HG03060 (cell line): Measurements from ENCODE around the gene POLR2C.
A peak's percentile ranks its signal among the peaks of the same experiment; 100 is the strongest.

Experiments used
- ATAC-seq: cut with Tn5 transposase; IDR thresholded peaks from one replicate; pipeline ENCODE4 v1.9.1; 2021; ENCODE audit warnings: low read depth, moderate number of reproducible peaks; ENCODE audit not compliant: unreplicated experiment

POLR2C gene

DNA sequence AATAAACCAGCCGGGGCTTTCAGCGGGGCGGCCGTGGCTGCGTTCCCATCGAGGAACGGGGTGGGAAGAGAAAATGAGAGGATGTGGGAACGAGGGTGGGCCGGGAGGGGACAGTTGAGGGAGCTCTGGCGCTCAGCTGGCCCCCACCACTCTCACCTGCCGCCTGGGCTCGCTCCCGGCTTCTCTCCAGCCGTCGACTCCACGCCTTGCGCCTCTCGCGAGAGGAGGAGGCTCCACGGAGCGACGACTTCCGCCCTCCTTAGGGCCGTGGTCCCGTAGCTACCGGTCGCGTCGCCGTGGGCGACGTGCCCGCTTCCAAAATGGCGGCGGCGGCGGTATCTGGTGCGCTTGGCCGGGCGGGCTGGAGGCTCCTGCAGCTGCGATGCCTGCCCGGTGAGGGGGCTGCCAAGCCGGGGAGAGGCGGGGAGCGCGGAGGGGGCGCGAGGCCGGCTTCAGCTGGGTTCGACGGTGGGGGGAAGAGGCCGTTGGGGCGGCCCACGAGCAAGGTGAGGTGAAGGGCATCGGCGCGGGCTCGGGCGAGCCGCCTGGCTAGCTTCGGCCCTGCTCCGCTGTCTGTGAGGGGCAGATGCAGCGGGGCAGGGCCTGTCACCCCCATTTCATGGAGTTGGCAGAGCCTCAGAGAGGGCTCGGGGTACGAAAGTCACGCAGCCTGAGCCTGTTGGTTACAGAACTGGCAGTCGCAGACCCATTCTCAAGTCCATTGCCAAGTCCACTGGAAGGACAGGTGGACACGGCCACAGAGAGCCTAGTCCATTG lies 15.1 kb upstream of the POLR2C start, which contains the start of the genes CIAPIN1 and COQ9:
Gene CIAPIN1, minus strand, starts transcription at position 200 of the 777 bp plus-strand sequence. CDS start 6,457 bp downstream, outside the sequence.
Gene COQ9, plus strand, starts transcription at position 294 of the 777 bp plus-strand sequence. Its CDS starts 27 bp downstream, at position 321.
- ATAC-seq, result peak; percentile 59

DNA sequence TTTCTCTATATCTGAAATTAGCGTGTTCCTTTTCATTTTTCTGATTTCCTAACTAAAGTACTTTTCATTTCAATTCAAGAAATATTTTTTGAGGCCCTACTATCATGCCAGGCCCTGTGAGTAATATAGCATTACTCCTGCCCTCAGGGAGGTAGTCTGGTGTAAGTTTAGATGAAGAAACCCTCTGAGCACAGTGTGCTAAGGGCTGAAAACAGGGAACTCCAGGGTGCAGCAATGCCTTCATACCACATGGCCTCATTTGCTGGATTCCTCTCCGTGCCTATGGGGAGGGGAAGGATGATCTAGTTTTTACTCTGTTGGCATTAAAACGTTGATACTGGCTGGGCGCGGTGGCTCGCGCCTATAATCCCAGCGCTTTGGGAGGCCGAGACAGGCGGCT lies 10.5 kb upstream of the POLR2C start:
- no peak for ATAC-seq

DNA sequence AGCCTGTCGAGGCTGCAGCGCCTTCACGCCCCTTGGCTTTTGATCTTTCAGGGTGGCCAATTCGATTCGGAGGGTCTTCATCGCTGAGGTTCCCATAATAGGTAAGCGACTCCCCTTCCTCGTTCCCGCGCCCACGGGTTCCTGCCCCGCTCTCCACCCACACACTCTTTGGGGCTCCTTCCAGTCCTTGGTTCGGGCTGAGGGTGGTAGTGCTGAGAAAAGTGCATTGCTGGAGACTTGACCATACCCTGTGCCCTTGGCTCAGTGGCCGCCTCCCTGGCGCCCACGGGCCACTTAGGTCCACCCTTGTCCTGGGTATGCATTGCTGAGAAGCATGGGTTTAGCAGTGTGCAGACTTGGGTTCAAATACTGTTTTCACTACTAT lies 491 bp downstream of the POLR2C start:
- ATAC-seq, result no peak

DNA sequence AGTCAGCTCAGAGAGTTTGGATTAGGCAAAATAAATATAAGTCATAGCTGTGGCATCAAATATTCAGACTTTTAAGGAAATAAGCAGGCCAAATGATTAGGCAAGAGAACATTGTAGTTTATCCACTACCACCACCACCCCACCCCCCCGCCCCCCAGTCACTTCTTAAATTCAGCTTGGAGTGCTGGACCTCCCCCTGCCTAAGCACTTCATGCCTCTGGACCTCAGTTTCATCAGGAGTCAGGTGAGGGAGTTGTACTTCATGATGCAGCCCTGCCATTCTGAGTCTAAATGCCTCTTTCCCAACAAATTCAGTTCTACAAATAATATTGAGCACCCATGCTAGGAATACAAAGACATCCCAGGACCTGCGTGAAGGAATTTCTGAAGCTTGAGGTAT lies 2.0 kb downstream of the POLR2C start:
- no peak for ATAC-seq

DNA sequence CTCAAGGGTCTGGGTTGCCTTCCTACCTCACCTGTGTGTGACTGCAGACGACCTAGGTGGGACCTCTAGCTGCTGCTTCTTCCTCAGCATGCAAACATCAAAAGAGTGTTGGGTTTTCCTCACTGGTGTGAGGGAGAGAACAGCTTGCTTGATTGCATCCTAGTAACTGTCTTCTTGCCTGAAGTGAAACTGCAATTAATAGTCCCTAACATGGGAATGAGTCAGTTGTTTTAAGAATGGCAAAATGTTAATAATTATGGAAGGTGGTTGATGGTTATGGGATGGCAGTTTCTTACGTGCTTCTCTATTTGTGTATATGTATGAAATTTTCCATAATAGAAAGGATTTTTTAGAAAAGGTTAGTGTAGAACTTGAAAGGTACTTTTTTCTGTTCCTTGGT lies 5.9 kb downstream of the POLR2C start:
- ATAC-seq, result no peak

DNA sequence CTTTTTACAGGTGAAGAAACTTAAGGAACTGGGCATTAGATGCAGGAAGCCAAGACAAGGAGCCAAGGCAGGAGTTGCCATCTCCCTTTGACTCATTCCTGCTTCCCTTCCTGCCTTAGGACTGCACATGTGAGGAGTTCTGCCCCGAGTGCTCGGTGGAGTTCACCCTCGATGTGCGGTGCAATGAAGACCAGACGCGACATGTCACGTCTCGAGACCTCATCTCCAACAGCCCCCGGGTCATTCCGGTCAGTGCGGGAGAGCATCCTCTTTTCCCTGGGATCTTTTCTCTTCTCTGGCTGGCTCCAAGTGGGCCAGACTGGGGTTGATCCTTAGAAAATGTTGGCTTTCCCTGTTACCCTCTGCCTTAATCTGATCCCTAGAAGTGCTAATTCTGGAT lies 6.6 kb downstream of the POLR2C start:
- no peak for ATAC-seq

DNA sequence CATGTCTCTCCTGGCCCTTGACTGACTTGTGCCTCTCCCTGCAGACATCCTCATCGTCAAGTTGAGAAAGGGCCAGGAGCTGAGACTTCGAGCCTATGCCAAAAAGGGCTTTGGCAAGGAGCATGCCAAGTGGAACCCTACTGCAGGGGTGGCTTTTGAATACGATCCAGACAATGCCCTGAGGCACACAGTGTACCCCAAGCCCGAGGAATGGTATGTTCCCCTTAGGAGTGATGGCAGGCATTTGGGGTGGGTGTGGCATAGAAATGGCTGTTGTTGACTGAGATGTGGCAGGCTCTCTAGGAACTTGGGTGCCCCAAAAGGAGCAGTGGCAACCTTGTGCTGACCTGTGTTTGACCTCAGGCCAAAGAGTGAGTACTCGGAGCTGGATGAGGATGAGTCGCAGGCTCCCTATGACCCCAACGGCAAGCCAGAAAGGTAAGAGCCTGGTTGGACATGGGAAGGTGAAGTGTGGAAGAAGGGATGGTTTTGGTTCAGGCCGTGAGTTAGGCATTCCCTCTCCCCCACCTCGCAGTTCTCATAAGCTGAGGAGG lies 7.5 kb downstream of the POLR2C start:
- no peak for ATAC-seq

DNA sequence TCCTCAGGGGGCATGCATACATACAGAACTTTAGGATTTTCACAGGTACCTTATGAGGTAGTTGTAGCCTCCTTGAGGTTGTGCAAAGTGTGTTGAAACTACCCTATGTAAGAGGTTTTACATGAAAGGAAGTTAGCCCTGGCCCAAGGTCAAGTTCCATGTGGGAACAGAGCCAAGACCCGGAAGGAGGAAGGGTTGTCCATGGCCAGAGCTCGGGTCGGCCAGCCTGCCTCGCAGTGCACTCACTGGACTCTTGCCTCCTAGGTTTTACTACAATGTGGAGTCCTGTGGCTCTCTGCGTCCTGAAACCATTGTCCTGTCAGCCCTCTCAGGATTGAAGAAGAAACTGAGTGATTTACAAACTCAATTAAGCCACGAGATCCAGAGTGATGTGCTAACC lies 8.2 kb downstream of the POLR2C start:
- ATAC-seq, result no peak

DNA sequence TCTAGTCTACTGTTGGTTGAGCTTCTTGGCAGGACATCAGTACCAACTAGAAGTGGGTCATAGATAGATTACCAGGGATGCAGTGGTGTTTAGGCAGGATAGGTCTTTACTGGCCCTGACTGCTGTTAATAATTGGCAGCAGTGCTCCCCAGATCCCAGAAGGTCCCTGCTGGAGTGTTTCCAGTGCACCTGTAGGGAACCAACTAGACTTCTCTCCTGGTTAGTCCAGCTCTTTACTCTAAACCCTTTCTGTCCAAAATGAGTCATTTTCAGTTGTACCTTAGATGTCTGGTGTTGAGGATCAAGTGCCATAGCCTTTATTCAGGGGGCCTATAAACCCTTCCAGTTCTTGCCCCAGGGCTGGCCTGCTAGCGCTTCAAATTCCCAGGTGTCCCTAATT lies 8.7 kb downstream of the POLR2C start:
- no peak for ATAC-seq

DNA sequence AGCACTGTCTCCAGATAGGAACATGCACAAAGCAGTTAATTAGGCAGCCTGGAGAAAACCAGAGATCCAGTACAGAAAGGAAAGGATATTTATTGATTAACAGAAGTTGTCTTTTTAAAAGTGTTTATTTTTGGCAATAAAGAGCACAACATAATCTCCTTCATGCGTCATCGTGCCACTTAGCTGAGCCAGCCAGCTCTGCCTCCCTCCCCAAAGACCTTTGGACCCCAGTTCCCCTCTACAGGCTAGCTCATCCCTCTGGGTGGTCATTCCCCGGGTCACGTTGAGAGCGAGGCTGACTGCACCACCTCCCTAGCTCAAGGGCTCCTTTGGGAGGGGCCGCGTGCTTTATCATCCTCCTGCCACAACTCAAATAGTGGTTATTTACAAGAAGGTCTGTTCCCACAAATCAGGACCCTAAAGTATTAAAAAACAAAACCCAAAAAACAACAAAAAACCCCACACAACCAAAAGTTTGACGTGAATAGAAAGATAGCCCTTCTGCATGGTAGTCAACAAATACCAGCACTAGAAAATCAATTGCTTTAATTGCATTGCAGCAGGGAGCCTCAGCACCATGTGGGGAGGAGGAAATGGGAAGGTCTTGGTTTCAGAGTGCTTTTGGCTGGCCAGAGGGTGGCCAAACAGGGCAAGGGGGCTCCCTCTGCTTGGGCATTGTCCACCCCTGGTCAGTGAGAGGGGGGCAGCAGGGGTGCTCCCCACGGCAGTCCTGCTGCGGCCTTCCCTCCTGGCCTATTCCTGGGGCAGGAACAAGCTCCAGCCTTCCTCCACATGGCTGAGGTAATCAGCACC lies 9.6 kb downstream of the POLR2C start:
- ATAC-seq, result no peak

DNA sequence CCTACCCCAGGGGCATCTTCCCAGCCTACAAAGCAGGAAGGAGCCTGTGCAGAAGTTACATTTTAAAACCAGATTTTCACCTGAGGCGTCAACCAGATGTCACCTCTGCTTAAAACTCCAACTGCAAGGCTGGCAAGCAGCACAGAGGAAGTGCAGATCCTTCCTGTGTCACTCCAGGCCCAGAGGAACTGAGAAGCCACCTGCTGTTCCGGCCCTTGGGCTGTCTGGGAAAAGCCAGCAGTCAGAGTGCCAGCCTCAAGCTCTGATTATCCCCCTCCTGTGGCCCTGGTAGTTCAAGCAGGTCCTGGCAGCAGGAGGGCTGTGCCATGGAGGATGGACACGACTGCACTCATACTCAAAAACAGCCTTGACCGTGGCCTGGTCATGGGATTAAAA lies 10.2 kb downstream of the POLR2C start:
- ATAC-seq, result no peak

DNA sequence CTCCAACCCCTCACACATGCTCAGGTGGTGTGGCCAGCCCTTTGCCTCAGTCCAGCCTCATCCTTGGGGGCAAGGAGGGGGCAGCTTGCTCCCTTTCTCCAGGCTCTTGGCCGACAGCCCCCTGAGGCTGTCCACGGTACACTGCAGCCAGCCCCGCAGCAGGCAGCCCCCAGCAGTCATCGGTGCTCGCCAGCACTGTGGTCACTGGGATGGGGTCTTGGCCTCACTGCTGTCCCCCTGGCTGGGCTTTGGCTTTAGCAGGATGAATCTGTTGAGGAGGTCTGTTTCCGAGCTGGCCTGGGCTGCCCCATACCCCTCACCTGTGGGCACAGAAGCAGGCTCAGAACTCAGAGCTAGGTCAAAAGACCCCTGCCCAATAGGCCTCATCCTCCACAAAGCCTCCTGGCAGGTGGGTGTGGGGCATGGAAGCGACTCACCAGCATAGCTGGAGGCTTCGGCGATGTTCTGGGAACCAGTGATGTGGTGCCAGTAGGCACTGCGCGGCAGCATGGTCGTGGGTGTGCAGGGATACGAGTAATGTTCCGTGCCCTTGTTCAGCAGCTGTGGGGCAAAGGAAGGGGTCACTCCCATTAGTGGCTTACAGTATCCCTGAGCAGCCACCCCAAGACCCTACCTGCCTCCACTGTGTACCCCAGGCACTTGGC lies 10.8 kb downstream of the POLR2C start:
- ATAC-seq, result no peak

DNA sequence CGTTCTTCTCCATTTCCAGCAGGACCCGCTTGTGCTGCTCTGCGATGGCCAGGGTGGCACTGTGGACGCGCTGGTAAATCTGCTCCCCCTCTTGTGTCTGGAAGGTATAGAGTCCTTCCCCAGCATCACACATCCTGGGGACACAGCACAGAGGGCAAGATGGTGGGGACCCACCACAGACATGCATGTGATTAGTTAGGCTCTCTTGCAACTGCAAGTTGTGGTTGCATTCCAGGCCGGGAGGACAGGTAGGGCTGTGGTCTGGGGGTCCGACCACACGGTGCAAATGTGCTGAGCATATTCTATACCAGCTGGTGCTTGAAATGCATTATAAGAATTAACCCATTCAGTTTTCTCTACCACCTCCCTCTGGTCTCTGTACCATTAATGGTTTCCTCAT lies 11.4 kb downstream of the POLR2C start:
- ATAC-seq, result no peak

DNA sequence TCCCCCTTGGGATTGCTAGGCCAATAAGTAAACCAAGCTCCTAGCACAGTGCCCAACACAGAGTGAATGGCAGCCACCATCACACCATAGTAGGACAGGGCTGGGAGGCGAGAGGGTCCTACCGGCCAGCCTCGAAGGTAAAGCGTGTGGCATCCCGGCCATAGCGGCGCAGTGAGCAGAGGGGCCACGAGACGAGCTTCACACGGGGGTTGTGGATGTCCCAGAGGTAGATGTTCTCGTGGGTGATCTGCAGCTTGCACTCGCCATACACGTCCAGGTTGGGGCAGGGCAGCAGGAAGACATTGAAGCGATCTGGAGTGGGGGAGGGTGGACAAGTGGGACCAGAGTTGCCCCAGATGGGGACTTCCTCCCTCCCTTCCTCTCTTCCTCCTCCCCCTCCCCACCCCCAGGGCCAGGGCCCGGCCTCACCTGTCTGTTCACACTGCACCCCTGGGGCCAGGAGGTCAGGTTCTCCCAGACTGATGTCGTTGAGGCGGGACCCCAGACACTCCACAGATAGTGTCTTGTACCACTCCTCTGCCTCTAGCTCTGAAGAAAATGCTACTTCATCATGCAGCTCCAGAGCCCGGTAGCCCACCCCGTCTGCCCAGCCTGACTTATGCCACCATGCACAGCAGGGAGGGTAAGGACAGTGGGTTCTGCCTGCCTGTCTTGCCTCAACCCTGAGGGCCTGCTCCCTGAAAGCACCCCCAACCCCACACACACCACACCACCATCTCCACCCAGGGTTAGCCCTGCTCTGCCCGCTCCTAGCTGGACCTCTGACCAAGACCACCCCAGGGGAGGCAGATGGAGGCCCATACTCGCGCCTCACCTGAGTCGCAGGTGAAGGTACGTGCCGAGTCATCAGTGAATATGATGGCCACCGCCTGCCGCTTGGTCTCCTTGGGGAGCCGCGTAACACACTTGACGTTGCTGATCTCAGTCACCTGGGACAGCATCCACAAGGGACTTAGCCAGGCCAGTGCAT lies 12.5 kb downstream of the POLR2C start:
- ATAC-seq, result no peak

DNA sequence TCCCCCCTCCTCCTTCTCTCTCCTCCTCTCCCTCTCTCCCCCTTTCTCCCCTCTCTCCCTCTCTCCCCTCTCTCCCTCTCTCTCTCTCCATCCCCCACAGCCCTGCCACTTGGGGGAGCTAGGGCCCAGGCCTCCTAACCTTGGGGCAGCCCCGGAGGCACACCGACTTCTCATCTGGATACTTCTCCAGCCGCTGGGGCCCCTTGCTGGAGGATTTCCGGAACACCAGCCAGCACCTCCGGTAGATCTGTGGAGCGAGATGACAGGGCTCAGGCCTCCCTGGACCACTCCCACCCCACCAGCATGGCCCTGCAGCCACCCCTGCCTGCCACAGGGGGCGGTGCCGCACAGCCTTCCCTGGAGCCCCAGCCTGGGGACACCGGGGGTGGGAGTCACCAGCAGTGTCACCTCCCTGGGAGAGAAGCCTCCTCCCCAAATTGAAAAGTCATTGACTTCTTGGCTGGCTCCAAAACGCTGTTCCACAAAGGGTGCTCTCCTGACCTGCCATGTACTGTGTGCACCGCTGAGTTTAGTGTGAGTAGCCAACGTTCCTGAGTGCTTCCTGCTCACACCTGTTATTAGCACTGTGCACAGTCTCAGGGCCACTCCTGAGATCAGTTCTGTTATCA lies 13.3 kb downstream of the POLR2C start:
- ATAC-seq, result no peak

DNA sequence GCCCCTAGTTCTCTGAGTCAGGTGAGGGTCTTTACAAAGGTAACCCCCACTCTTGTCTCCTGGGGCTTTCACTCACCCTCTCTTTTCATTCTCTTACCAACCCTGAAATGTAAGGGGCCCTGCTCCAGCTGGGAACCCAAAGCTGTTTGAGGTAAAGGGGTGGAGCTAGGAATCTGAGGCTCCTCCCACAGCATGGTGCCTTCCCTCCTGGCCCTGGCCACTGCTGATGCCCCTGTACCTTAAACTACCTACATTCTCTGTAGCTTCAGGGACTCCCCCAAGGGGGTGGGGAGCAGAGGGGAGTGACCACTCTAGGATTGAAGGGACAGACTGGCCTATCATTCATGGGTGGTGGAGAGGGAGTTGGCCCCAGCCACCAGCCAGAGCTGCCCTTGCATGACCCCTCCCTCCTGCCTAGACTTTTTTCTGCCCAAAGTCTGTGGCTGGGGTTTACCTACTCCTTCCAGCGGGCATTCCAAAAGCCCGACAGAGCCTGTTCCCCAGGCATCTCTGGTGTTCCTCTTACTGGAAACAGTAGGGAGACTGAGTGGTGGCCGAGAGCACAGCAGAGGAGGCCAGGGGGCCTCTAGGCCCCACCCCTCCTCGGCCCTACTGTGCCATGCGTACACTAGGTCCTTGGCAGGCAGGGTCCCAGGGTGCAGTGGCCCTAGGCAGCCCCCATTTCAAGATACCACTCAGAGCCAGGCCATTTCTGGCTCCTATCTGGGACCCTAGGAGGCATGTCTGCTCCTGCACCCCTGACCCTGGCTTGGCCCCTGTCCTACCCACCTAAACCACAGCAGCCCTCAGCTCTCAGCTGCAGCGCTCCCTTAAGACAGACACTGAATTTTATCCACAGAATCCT lies 14.3 kb downstream of the POLR2C start:
- ATAC-seq, result no peak

DNA sequence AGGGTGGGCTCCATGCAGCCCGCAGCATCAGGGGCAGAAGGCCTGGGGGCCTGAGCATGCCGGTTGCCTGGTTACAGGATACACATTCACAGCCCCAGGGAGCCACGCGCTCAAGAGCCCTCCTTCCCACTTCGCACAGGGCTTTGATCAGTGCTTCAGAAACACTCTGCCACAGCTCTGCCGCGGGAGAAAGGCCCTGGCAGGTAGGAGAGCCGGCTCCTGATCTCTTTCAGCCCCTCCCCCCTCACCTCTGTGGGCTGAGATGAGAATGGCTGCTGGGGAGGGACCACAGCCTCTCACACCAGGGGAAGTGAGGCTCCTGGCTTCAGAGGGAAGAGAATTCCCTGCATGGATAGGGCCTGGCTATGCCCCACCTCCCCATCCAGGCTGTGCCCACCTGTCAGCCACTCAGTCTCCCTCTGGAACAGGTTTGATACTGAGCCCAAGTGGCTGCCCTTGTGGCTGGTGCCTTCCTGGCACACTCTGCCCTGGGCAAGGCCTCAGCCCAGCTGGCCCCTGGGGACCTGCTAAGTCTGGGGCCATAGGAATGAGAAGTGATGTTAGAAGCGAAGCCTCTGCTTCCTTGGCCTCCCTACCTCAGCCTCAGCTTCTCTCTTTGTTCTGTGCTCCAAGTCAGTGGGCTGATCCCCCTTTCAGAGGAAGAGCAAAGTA lies 15.2 kb downstream of the POLR2C start:
- no peak for ATAC-seq
